GM23248 (cell line): ENCODE data around the gene PIK3R4. TPM values are rescaled to one million over a fixed set of nuclear protein-coding genes. Genes with fewer than 3 reads are reported as not detected.

ENCODE experiments used
- DNase-seq: peaks from one replicate; pipeline ENCODE4 v3.0.0-alpha.2; 2015
- H2AFZ ChIP-seq: fragments of 200-600 bp; sonication (generic); 2 replicates; pipeline ENCODE4 v1.6.1; 2016; ENCODE audit warnings: antibody characterized with exemption
- H3F3A ChIP-seq: fragments of 200-600 bp; sonication (generic); 2 replicates; pipeline ENCODE4 v1.6.1; 2016; ENCODE audit warnings: mild to moderate bottlenecking, antibody characterized with exemption, mixed run types; ENCODE audit not compliant: insufficient read depth
- H3K27ac ChIP-seq: fragments of 200-600 bp; sonication (generic); 2 replicates; pipeline ENCODE4 v1.5.1; 2016; ENCODE audit warnings: mild to moderate bottlenecking
- H3K27me3 ChIP-seq: fragments of 200-600 bp; sonication (generic); replicated peaks from 2 replicates; pipeline ENCODE4 v1.6.1; 2016; ENCODE audit warnings: mild to moderate bottlenecking; ENCODE audit not compliant: insufficient read depth
- H3K36me3 ChIP-seq: fragments of 200-600 bp; sonication (generic); 2 replicates; pipeline ENCODE4 v1.6.1; 2016; ENCODE audit warnings: low read depth, mild to moderate bottlenecking
- H3K4me1 ChIP-seq: fragments of 200-600 bp; sonication (generic); 2 replicates; pipeline ENCODE4 v1.6.1; 2016; ENCODE audit warnings: mild to moderate bottlenecking; ENCODE audit not compliant: insufficient read depth
- H3K4me2 ChIP-seq: fragments of 200-600 bp; sonication (generic); one replicate; pipeline ENCODE4 v1.6.1; 2016; ENCODE audit warnings: mild to moderate bottlenecking; ENCODE audit not compliant: unreplicated experiment
- H3K4me3 ChIP-seq: fragments of 200-600 bp; sonication (generic); 2 replicates; pipeline ENCODE4 v1.5.1; 2016; ENCODE audit warnings: mild to moderate bottlenecking
- H3K79me2 ChIP-seq: fragments of 200-600 bp; sonication (generic); 2 replicates; pipeline ENCODE4 v1.6.1; 2016; ENCODE audit warnings: mild to moderate bottlenecking; ENCODE audit not compliant: insufficient read depth
- H3K9ac ChIP-seq: fragments of 200-600 bp; sonication (generic); 2 replicates; pipeline ENCODE4 v1.6.1; 2016; ENCODE audit warnings: mild to moderate bottlenecking
- H3K9me2 ChIP-seq: fragments of 200-600 bp; sonication (generic); 2 replicates; pipeline ENCODE4 v1.6.1; 2016; ENCODE audit warnings: mixed run types, mild to moderate bottlenecking, moderate library complexity; ENCODE audit not compliant: insufficient read depth
- H3K9me3 ChIP-seq: fragments of 200-600 bp; sonication (generic); one replicate; pipeline ENCODE4 v1.6.1; 2017; ENCODE audit warnings: low read depth
- H4K20me1 ChIP-seq: fragments of 200-600 bp; sonication (generic); 2 replicates; pipeline ENCODE4 v1.6.0; 2016; ENCODE audit not compliant: insufficient read depth
- EZH2 ChIP-seq: fragments of 200-600 bp; sonication (generic); IDR thresholded peaks from 2 replicates; pipeline ENCODE4 v1.6.1; 2018; ENCODE audit warnings: antibody characterized with exemption, mild to moderate bottlenecking; ENCODE audit not compliant: insufficient read depth, poor library complexity, severe bottlenecking
- EZH2phosphoT487 ChIP-seq: fragments of 200-600 bp; sonication (generic); IDR thresholded peaks from 2 replicates; pipeline ENCODE4 v1.6.1; 2018; ENCODE audit warnings: antibody characterized with exemption, moderate library complexity, mild to moderate bottlenecking, low read depth; ENCODE audit not compliant: insufficient read depth
- WGBS, 2 experiments: methylation state at CpG; one replicate each; pipeline ENCODE4 v1.1.6; 2015 to 2017; ENCODE audit warnings: low lambda C conversion rate in 2 of 2, low coverage in 1 of 2; ENCODE audit errors: missing lambda C conversion rate in 2 of 2; 5-methylcytosine and 5-hydroxymethylcytosine counted together
- in situ Hi-C: fragments of 300-500 bp; cut with MboI; formaldehyde crosslinking; loops from 2 replicates; pipeline ENCODE4 v1.15.0; 2020
- polyA plus RNA-seq: library from polyadenylated mRNA; unstranded; fragments of >200 nt; fragmentation: Nextera tagmentation; extraction: Ambion mirVana; gene quantifications from 2 replicates; pipeline ENCODE4 v1.2.1, GENCODE V29; 2016
- total RNA-seq: library from RNA; depleted of rRNA; stranded (reverse); fragments of >200 nt; shearing (Covaris generic); gene quantifications from 2 replicates; pipeline ENCODE4 v1.2.3, GENCODE V29; 2014

The PIK3R4 gene
- total and polyA plus RNA-seq, 2 experiments from 2014 or later = 19.1 to 20.1 TPM

DNA sequence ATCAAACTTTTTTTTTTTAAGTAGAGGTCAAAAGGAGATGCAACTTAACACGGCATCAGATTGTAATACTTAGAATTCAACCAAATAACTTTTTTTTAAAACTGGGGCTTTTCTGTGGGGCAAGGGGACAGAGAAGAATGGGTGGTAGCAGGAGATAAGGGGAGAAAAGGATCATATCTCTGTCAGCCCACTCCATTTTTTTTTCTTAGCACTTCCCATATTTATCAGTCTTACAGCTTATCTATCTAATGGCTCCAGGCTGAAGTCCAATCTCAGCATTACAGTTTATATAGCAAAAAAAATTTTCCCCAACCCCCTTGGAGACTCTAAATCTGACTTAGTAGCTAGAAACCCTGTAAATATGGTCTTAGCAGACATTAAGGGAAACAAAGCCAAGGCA lies 69.3 kb downstream of the PIK3R4 start:
- Histone ChIP-seq H3K27me3 (no peaks in the 10 kb centered on the region), H3K9me2 (no peaks in the 10 kb centered on the region), H3K79me2 (no peaks in the 10 kb centered on the region), H3K36me3 (peaks cover 31% of the 10 kb centered on the region; the same call in 1 of the 2 replicates), H3K27ac (no peak overlapping the region), H4K20me1 (no peaks in the 10 kb centered on the region), H3K9me3 (no peaks in the 10 kb centered on the region), H3F3A (no peaks in the 10 kb centered on the region), H3K4me3 (no peak overlapping the region), H3K4me1 (no peaks in the 10 kb centered on the region), H3K4me2 (no peak overlapping the region), H3K9ac (no peak overlapping the region), H2AFZ (no peak overlapping the region)
- 97 to 100% methylated on average over 1 of the region's 1 CpG for WGBS, 2 experiments
- DNase-seq = no peak
- in situ Hi-C loops = no loop called here
- TF ChIP-seq EZH2phosphoT487 = no peak
- no peak for TF ChIP-seq EZH2

- Histone ChIP-seq H3K9me3 (no peaks in the 10 kb centered on the region), H3K9ac (no peak overlapping the region), H3K9me2 (no peaks in the 10 kb centered on the region), H3K27me3 (no peaks in the 10 kb centered on the region), H3K79me2 (no peaks in the 10 kb centered on the region), H3K4me2 (no peak overlapping the region), H3K27ac (no peak overlapping the region), H3K36me3 (no peaks in the 10 kb centered on the region; the same call in 1 of the 2 replicates), H4K20me1 (no peaks in the 10 kb centered on the region), H2AFZ (no peak overlapping the region), H3K4me1 (no peaks in the 10 kb centered on the region), H3K4me3 (no peak overlapping the region), H3F3A (no peaks in the 10 kb centered on the region)
- 90 to 93% methylated on average over 2 of the region's 2 CpGs for WGBS, 2 experiments
- in situ Hi-C loops = no loop called here
- TF ChIP-seq EZH2 (no peak), EZH2phosphoT487 (no peak)
- DNase-seq = no peak
Measured at GRCh38 chr3:130671545-130672312, 74.9 kb downstream of the PIK3R4 start.

GRCh38 chr3:130669740-130670139 lies 76.9 kb downstream of the PIK3R4 start:
- H3K9me3 ChIP-seq = no peaks in the 10 kb centered on the region
- in situ Hi-C loops = no loop called here
- no peak overlapping the region for H2AFZ ChIP-seq
- no peak overlapping the region for H3K4me2 ChIP-seq
- H3K27me3 ChIP-seq = no peaks in the 10 kb centered on the region
- H3F3A ChIP-seq = no peaks in the 10 kb centered on the region
- H3K9ac ChIP-seq = no peak overlapping the region
- DNase-seq = no peak
- 97 to 98% methylated on average over 2 of the region's 2 CpGs for WGBS, 2 experiments
- no peaks in the 10 kb centered on the region for H3K9me2 ChIP-seq
- H4K20me1 ChIP-seq = no peaks in the 10 kb centered on the region
- H3K79me2 ChIP-seq = no peaks in the 10 kb centered on the region
- no peak overlapping the region for H3K27ac ChIP-seq
- H3K4me3 ChIP-seq = no peak overlapping the region
- no peaks in the 10 kb centered on the region; the same call in 1 of the 2 replicates for H3K36me3 ChIP-seq
- H3K4me1 ChIP-seq = no peaks in the 10 kb centered on the region
- TF ChIP-seq EZH2phosphoT487 (no peak), EZH2 (no peak)

DNA sequence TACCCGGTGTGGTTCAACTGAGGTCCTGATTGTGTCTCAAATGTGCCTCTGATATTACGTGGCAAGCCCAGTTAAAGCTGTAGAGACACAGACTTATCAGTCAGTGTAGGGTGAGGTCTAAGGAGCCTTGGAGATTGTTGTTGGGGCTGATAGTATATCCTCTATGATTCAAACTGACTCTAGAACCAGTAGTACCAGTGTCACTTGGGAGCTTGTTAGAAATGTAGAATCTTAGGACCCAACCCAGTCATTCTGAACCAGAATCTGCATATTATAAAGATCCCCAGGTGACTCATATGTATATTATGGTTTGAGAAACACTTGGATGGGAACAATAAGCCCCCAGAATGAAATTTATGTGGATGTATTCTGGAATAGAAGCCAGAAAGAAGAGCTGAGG lies 83.5 kb downstream of the PIK3R4 start:
- Histone ChIP-seq H4K20me1 (no peaks in the 10 kb centered on the region), H3K27me3 (no peaks in the 10 kb centered on the region), H3K79me2 (no peaks in the 10 kb centered on the region), H3K27ac (no peak overlapping the region), H3K4me2 (no peak overlapping the region), H3K36me3 (no peaks in the 10 kb centered on the region), H3K9ac (no peak overlapping the region), H3K4me1 (peaks cover 10% of the 10 kb centered on the region), H3K9me3 (no peaks in the 10 kb centered on the region), H3K9me2 (no peaks in the 10 kb centered on the region), H2AFZ (no peak overlapping the region), H3K4me3 (no peak overlapping the region), H3F3A (peaks cover 17% of the 10 kb centered on the region; the same call in 1 of the 2 replicates)
- TF ChIP-seq EZH2phosphoT487 (no peak), EZH2 (no peak)
- WGBS, 2 experiments = 71 to 83% methylated on average over 2 of the region's 2 CpGs
- no peak for DNase-seq
- in situ Hi-C loops = no loop called here
